Breast epithelium (tissue), 4 donors: ENCODE measurements around the gene TCHP. TPM values are rescaled to one million over a fixed set of nuclear protein-coding genes. Genes with fewer than 3 reads are reported as not detected.

Source experiments
- DNase-seq, 2 donors: peaks; one replicate each; pipeline ENCODE4 v3.0.0-alpha.2; 2019; ENCODE audit warnings: low spot score in 2 of 2
- H3K27ac ChIP-seq, 2 donors: fragments of 200-600 bp; sonication (generic) in 1 of 2; one replicate each; pipeline ENCODE4 v1.5.1; 2016 to 2019; ENCODE audit warnings: mild to moderate bottlenecking in 1 of 2
- H3K27me3 ChIP-seq, 2 donors: fragments of 200-600 bp; sonication (generic) in 1 of 2; one replicate each; pipeline versions ENCODE4 v1.5.1 to v1.6.0; 2017 to 2019; ENCODE audit warnings: control low read depth in 1 of 2, mild to moderate bottlenecking in 1 of 2
- H3K36me3 ChIP-seq: fragments of 200-600 bp; one replicate; pipeline ENCODE4 v1.5.1; 2019
- H3K4me1 ChIP-seq, 2 donors: fragments of 200-600 bp; sonication (generic); one replicate each; pipeline ENCODE4 v1.5.1; 2016 to 2019; ENCODE audit warnings: control low read depth in 1 of 2
- H3K4me3 ChIP-seq, 3 donors: fragments of 200-600 bp; sonication (generic); 1 replicate in 2 of 3; 2 replicates in 1 of 3; pipeline ENCODE4 v1.5.1; 2016 to 2019; ENCODE audit warnings: mild to moderate bottlenecking in 3 of 3, moderate library complexity in 2 of 3
- H3K9me3 ChIP-seq, 2 donors: fragments of 200-600 bp; sonication (generic) in 1 of 2; one replicate each; pipeline ENCODE4 v1.5.1; 2016 to 2019; ENCODE audit warnings: control low read depth in 1 of 2
- CTCF ChIP-seq, 3 donors: fragments of 450-650 bp; IDR thresholded peaks; one replicate each; pipeline ENCODE4 v1.5.1; 2016 to 2017; ENCODE audit warnings: antibody characterized with exemption in 3 of 3, mild to moderate bottlenecking in 3 of 3, moderate library complexity in 3 of 3
- POLR2A ChIP-seq: fragments of 450-650 bp; IDR thresholded peaks from one replicate; pipeline ENCODE4 v1.6.1; 2016; ENCODE audit warnings: antibody characterized with exemption, mild to moderate bottlenecking, moderate library complexity
- POLR2AphosphoS5 ChIP-seq, 3 donors: sonication (generic); formaldehyde crosslinking; IDR thresholded peaks; one replicate each; pipeline ENCODE4 v1.6.1; 2017; ENCODE audit warnings: antibody characterized with exemption in 3 of 3
- intact Hi-C: fragments of 100-400 bp; cut with DNase I; formaldehyde crosslinking; loops from one replicate; pipeline ENCODE4 v1.15.1; 2023; ENCODE audit warnings: low total_unique reads
- total RNA-seq, 3 donors: library from RNA; depleted of rRNA; stranded (reverse); fragments of >200 nt; gene quantifications; one replicate each; pipeline ENCODE4 v1.1.0, GENCODE V29; 2016

The TCHP gene
- total RNA-seq, 3 donors from 2014 or later = 10.2 to 20.0 (median 18.6) TPM

- Histone ChIP-seq H3K27ac (no peak overlapping the region), H3K9me3 (no peaks in the 10 kb centered on the region), H3K27me3 (no peaks in the 10 kb centered on the region), H3K4me3 (no peak overlapping the region), H3K4me1 (peaks cover 3 to 6% of the 10 kb centered on the region in 2 donors), H3K36me3 (no peaks in the 10 kb centered on the region)
- DNase-seq = no peak
- TF ChIP-seq POLR2AphosphoS5 (IDR thresholded peaks at IDR 0.05) = no peak
- no peak for TF ChIP-seq POLR2A
- TF ChIP-seq CTCF (IDR thresholded peaks at IDR 0.05) = no peak
- intact Hi-C loops = no loop called here
Observed at GRCh38 chr12:109870648-109871047, 29.4 kb upstream of the TCHP start.

DNA sequence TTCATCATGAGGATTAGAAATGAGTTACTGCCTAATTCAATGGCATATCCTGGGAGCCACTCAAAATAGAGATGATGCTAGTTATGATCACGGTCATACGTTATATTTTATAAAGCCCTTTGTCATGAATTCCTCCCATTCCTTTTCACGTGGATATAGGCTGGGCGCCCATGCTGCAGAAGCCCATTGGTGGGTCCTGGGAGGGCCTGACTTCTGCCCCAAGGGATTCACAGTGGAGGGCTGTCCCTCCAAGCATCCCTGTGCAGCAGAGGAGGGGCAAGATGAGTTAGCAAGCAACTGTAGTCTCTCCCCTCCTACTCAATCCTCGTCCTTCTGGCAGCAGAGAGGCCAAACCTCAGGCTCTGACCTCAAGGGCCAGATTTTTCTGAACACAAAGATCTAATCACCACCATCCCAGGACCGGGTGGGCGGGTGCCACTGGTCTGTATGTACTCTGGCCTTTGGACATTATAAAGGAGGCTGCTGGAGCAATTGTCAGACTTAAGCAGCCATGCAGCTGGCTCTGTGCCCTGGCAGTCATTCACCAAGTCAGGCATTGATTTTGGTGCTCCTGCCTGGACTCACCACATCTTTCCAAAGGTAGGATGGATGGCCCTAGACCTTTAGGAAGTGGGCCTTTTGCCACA is 28.3 kb upstream of the TCHP start:
- Histone ChIP-seq H3K4me3 (no peak overlapping the region), H3K36me3 (no peaks in the 10 kb centered on the region), H3K9me3 (no peaks in the 10 kb centered on the region), H3K27me3 (no peaks in the 10 kb centered on the region), H3K27ac (peak overlapping the region; percentile 47 to 49), H3K4me1 (peaks cover 3 to 8% of the 10 kb centered on the region in 2 donors)
- TF ChIP-seq CTCF (IDR thresholded peaks at IDR 0.05) (no peak), POLR2AphosphoS5 (IDR thresholded peaks at IDR 0.05) (no peak), POLR2A (no peak)
- no peak for DNase-seq
- intact Hi-C loops = no loop called here

- DNase-seq = peak in 1 of 2 donors; percentile 77
- Histone ChIP-seq H3K4me1 (peaks cover 3 to 11% of the 10 kb centered on the region in 2 donors), H3K27ac (peak overlapping the region; percentile 38 to 62), H3K4me3 (no peak overlapping the region), H3K27me3 (no peaks in the 10 kb centered on the region), H3K36me3 (no peaks in the 10 kb centered on the region), H3K9me3 (no peaks in the 10 kb centered on the region)
- TF ChIP-seq POLR2AphosphoS5 (IDR thresholded peaks at IDR 0.05) = no peak
- no peak for TF ChIP-seq CTCF (IDR thresholded peaks at IDR 0.05)
- no peak for TF ChIP-seq POLR2A
- intact Hi-C loops = no loop called here
Observed at GRCh38 chr12:109873653-109874052, 26.4 kb upstream of the TCHP start.

DNA sequence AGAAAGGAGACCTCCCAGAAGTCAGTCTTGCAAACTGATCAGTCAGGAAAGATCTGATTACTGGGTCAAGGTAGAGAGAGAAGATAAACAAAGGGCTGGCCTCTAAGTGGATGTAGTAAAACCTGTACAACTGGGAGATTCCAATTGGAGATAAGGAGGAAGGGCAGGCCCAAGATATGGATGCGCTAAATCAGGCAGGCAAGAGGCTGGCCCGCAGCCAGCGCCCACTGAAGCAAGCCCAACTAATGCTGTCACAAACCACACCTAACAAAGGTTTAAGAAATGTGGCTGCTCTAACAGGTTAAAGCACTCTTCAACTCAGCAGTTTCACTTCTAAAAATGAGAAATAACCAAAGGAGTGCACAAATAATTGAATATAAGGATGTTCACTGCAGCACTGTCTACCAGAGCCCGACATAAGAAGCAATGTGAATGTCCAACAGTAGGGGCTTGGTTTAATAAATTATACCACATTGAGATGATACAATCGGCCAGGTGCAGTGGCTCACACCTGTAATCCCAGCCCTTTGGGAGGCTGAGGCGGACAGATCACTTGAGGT is 24.4 kb upstream of the TCHP start:
- H3K36me3 ChIP-seq = no peaks in the 10 kb centered on the region
- H3K9me3 ChIP-seq = no peaks in the 10 kb centered on the region
- peaks cover 9 to 18% of the 10 kb centered on the region in 2 donors for H3K4me1 ChIP-seq
- TF ChIP-seq CTCF (IDR thresholded peaks at IDR 0.05) = no peak
- no peak for TF ChIP-seq POLR2AphosphoS5 (IDR thresholded peaks at IDR 0.05)
- TF ChIP-seq POLR2A = no peak
- intact Hi-C loops = no loop called here
- H3K27me3 ChIP-seq = no peaks in the 10 kb centered on the region
- DNase-seq = no peak
- no peak overlapping the region for H3K4me3 ChIP-seq
- H3K27ac ChIP-seq = peak overlapping the region; percentile 48 to 62

DNA sequence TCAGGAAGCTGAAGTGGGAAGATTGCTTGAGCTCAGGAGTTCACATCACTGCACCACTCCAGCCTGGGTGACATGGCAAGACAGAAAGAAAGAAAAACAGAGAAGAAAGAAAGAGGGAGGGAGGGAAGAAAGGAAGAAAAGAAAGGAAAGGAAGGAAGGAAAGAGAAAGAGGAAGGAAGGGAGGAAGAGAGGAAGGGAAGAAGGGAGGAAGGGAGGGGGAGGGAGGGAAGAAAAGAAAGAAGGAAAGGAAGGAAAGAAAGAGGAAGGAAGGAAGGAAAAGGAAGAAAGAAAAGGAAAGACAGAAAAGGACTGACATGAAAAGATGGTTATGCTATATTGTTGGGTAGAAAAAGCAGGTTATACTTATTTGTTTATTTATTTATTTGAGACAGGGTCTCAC is 23.7 kb upstream of the TCHP start:
- no peaks in the 10 kb centered on the region for H3K9me3 ChIP-seq
- DNase-seq = no peak
- TF ChIP-seq CTCF (IDR thresholded peaks at IDR 0.05) (no peak), POLR2A (no peak), POLR2AphosphoS5 (IDR thresholded peaks at IDR 0.05) (no peak)
- no peaks in the 10 kb centered on the region for H3K36me3 ChIP-seq
- intact Hi-C loops = no loop called here
- H3K4me1 ChIP-seq = peaks cover 9 to 18% of the 10 kb centered on the region in 2 donors
- no peak overlapping the region for H3K4me3 ChIP-seq
- H3K27ac ChIP-seq = peak overlapping the region in 1 of 2 donors; percentile 62
- H3K27me3 ChIP-seq = no peaks in the 10 kb centered on the region
